ENCODE results near the gene IFNA6.
"Not testable (repeated sequence)": the region's sequence is repeated elsewhere in the genome, so short reads cannot be mapped to it uniquely, and the experiment has no call there.

IFNA6 gene

DNA sequence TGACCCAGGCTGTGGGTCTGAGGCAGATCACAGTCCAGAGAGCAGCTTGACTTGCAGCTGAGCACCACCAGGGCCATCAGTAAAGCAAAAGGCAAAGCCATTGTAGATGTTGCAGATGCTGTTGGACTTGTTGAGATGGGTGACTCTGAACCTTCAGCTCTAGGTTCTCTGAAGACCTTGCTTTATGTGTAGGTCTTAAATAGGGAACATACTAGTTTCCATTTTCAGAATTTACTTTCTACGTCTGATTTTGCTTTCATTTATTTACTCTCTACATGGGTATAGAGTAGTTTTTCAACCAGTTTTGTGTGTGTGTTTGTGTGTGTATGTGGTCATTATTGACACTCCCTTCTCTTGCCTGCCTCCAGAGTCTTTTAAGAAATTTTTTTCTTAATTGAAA is at the start of gene IFNA6:
TSS of gene IFNA6 (minus strand) at position 101 of the 400 bp plus-strand sequence. CDS start at position 101, 0 bp downstream.
- no peak for DNase-seq

DNA sequence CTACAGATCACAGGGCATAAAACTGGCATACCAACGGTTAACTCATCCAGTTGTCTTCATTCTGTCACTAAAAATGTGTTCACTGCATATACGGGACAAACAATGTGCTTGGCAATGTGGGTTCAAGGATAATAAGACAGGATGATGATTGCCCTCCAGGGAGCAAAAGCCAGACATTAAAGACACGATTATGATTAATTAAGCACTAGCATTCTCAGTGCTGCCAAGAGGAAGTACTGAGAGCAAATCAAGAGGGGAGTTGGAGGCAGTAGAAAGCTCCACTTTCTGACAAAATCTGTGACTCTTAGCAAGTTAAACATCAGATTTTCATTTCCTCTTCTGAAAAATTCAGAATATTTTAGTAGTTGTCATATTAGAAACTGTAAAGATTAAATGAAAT is 49.3 kb upstream of the IFNA6 start:
- no peak for DNase-seq

DNA sequence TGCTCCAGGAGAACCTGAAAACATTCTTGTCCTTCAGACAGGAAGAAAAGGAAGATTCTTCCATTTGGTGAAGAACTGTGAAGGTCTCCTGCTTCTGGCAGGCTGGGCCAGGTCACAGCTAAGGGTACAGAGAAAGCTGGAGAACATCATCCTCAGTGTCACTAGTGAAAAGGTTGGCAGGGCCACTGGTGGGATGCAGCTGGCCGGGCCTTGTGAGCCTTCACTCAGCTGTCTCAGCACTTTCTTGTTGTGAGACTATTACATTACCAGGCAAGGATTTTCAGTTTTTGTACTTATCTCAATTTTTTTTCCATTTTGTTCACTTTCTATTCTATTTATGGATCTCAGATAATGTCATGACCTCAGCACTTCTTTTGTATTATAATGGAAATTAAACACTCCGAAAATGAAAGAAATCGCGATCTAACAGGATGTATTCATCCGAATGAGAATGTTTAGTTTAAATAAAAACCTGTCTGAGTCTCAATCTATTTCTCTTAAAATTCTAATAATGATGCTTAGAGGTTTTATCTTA is 48.3 kb upstream of the IFNA6 start:
- DNase-seq: no peak

DNA sequence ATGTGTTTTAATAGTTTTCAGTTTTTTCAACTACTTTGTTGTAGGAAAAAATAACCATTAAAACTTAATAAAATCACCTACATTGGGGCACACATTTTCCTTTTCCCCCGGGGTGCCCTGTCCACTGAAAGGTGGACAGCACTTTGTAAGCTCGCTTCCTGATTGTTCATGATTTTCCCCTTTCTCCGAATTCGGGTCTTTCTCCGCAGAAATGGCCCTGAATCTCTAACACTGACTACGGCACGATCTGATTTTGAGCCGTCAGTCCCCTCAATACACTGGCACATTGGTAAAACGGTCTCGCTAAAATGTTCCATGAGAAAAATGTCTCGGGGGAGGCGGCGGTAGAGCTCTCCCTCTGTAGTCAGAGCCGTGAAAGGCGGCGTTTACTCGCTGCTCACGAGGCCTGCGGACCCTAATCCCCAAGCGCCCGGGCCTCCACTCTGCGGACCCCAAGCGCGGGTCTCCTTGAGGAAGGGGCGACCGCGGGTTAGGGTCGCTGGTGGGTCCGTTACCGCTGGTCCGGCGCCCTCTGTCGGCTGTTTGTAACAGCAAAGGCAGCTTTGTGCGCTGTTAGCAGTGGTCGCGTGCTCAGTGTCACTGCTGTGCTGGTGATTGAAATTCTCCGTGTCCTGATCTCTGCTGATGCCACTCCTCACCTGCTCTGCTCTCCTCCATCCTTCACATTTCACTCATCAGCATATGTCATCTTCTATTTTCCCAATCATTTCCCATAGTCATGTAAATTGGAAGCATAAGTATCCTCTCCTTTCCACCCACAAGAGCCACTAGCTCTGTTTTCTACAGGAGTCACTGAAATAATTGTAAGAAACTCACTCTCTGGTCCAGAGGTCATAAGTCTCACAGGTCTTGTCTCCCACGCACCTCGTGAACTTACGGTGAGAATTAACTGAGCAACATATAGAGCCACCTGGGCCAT is 45.4 kb upstream of the IFNA6 start:
- DNase-seq: peak in 49 of 58 donors; percentile 4 to 75 (median 37)

DNA sequence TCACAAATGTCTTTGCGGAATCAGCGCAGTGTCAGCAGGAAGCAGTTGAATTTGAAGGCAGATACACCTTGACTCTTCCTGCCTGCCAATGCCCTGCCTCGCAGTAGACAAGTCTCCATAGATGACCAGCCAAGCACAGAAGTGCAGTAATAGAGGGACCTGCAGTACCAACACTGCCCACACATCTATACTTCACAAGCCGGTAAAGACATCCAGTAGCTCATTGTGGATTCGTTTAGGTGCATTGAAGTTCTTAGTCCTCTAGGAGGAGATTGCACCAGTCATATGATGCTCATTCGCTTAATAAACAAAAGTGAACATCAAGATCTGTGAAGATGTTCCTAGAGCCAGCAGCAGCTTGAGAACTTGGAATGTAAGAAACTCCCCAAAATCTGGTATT is 41.6 kb upstream of the IFNA6 start:
- DNase-seq: no peak

DNA sequence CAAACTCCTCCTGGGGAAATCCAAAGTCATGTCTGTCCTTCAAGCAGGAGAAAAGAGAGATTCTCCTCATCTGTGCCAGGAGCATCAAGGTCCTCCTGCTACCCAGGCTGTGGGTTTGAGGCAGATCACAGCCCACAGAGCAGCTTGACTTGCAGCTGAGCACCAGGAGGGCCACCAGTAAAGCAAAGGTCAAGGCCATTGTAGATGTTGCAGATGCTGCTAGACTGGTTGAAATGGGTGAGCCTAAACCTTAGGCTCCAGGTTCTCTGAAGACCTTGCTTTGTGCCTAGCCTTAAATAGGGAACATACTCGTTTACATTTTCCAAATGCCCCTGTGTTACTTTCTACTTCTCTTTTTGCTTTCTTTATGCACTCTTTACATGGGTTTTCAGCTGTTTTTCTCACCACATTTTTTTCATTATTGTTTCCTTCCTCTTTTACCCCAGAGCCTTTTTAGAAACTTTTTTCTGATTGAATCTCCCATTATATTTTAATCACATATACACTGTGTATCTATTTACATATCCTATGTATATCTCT is 34.5 kb upstream of the IFNA6 start, which contains the start of gene IFNA2:
TSS of gene IFNA2 (minus strand) at position 268 of the 540 bp plus-strand sequence. CDS start at position 199, 69 bp downstream.
- DNase-seq: no peak

DNA sequence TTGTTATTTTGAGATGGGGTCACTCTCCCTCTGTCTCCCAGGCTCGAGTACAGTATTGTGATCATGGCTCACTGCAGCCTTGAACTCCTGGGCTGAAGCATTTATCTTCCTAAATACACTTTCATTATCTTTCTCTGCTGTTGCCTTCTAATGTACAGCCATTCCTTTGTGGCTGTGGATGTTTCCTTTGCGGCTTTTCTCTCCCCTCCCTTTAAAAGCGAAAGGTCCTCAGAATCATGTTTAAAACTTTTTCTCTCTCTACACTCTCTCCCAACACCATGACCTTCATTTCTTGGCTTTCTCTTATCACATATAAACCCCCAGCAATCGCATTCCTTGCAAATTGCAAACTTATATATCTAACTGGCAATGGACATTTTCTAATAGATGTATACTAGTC is 32.9 kb upstream of the IFNA6 start:
- no peak for DNase-seq

DNA sequence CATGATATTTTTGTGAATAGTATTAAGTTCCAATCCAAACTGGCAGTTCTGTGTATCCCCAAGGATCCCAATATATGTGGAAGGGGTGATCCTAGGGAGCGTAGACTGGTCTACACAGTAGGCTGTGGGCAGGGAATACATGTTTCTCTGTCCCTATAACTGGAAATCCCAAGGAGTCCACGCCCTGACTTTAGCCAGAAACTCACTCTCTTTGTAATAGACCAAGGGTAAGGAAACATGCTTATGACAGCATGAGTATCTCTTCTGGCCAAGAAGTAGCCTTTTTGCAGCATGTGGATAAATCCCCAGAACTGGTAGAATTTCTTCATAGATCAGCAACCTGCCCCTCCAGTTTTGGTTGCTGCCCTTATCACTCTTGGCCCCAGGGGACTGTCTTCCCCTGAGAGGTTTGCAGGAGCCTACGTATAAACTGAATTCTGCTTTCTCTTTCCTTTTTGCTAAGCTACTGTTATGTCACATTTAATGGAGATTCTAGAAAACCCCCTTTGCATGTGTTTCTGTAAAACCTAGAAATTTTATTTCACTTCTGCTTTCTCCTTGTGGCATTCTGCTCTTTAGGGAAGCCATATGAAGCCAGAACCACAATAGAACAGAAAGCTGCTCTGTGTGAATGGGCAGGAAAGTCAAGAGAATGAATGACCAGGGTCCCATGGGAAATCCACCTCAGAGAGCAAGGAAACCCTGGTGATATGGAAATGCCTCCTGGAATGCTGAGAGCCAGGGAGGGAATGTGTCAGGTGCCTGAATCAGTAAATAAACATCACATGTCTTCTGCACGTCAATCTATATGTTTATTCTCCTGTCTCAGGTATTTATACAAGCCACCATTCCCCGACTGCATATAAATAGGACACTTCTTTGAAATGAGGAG is 31.0 kb upstream of the IFNA6 start:
- no peak for DNase-seq

DNA sequence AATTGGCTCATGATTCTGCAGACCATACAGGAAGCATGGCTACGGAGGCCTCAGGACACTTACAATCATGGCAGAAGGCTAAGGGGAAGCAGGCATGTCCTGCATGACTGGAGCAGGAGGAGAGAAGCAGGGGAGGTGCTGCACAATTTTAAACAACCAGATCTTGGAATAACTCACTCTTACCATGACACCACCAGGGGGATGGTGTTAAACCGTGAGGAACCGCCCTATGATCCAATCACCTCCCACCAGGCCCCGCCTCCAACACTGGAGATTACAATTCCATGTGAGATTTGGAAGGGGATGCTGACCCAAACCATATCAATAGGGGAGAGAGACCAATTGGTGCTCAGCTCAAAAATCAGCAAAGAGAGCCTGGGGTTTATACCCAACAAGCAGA is 20.8 kb upstream of the IFNA6 start:
- not testable (repeated sequence) for DNase-seq

DNA sequence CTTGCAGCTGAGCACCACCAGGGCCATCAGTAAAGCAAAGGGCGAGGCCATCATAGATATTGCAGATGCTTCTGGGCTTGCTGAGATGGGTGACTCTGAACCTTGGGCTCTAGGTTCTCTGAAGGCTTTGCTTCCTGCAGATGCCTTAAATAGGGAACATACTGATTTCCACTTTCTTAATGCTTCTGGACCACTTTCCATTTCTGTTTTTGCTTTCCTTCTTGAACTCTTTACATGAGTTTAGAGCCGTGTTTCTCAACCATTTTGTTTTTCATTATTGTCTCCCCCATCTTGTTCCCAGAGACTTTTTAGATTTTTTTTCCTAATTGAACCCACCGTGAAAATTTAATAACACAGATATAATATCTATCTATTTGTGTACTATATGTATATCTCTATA is 17.3 kb upstream of the IFNA6 start, which contains the start of gene IFNA13:
TSS of gene IFNA13 (minus strand) at position 101 of the 400 bp plus-strand sequence. CDS start at position 54, 47 bp downstream.
- no peak for DNase-seq

DNA sequence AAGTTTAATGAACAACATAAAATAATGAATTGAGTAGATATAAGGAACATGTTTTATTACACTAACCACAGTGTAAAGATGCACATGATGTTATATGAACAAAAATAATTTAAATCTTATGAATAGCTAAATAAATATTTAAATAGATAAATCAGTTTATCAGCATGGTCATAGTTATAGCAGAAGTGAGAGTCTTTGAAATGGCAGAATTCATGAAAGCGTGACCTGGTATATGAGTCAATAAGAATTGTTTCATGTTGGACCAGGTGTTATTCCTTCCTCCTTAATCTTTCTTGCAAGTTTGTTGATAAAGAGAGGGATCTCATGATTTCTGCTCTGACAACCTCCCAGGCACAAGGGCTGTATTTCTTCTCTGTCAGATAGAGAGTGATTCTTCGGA is 16.5 kb upstream of the IFNA6 start:
- DNase-seq: not testable (repeated sequence)

DNA sequence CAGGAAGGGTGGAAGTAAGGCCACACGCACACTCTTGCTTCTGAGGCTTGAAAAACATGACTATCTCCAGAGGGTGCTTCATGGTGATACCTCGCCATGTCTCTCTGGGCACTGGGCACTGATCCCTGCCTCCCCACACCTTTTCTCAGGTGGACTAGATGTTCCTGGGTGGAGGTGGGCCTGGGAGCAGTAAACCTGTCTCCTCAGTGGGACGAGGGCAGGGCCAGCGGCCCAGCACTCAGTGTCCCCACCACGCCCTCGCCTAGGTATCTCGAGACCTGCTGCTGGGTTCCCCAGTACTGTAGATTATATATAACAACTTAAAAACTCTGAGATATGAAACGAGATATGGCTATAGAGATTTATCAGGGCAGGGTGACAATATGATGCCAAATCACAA is 11.6 kb upstream of the IFNA6 start:
- no peak for DNase-seq

DNA sequence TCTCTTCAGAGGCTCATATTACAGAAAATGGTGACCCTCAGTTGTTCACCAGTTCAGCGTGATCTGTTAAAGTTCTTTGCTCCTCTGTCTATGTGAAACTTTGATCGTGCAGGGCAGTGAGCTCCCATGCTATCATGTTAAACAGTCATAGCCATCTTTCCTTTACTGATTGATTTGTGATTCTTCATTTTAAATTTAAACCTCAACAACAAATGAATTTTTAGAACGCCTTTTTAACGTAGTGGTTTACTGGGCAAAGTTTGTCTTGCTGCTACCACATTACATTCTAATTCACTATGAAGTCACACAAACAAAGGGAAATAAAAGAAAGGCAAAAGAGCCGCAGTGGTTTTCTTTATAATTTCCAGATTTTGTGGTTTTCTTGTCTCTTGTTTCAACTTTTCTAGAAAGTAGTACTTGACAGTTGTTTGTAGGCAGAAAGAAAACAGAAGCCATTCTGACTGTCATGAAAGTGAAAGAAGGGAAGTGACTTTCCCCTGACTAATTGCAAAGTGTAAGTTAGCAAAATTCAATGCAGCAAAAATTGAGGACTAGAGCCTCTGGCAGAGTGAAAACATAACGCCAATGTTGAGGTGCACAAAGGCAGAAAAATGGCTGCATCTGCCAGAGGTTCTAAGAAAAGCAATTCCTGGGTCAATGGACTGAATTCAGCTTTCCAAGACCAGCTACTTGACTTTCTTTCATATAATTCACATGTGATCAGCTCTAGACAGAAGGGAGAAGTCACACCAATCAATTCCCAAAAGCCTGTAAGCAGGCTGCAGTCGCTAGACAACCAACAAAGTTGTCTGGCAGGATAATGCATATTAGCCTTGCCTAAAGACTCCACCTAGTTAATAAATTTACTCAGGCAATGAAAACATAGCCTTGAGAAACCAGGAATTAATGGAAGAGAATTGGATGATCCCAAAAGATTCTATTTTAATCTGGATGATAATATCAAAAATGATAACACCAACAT is 7.1 kb upstream of the IFNA6 start:
- no peak for DNase-seq

DNA sequence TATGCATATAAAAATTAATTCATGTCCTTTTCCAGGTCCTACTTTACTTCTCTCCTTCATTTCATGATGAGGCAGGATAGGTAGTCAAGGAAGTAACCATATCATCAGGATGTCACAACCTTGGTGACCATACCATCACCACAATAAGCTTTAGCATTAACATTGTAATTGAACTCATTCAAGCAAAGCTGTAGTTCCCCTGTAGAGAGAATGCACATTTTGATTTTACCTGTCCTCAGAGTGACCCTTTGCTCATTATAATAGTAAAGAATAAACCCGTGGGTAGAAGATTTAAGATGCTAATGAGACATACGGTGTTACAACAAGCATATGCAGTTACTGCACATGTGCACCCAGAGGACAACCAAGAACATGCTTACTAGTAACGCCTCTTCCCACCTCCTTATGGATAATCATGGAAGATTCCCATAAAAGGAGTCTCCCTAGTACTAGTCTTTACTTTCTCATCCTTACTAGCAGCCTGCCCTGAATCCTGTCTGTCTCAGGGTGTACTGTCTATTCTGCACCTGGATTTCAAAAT is 2.2 kb downstream of the IFNA6 start:
- no peak for DNase-seq

DNA sequence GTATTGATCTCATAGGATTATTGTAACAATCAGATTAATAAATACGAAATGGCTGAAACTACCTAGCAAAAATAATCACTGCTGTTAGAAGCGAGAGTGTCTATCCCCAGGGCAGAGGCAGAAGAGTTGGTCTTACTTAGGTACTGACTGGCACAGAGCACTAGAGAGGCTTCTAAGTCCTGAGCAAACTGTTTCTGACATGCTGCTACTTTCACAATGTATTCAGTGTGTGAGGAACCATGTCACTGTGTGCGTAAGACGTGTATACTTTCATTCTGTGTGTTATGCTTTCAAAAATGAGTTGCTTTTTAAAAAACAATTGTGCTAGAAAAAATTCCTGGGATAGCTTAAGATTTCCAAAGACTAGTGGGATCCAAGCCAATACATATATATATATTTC is 10.0 kb downstream of the IFNA6 start:
- no peak for DNase-seq

DNA sequence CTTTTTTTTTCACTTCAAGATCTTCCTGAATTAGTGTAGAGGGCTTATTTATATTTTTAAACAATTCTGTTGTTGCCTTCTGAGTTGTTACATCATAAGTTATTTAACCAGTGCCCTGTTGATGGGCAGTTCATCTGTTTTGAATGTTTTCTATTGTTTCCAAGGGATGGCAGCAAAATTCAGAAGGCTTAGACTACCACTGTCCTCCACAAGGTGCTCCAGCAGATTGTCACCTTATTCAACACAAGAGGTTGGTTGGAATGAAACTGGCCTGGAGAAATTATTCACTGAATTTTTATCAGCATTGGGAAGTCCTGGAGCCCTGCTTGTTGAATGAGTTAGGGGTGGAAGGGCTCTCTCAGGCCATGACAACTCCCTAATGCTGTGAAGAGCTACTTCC is 14.2 kb downstream of the IFNA6 start:
- no peak for DNase-seq

DNA sequence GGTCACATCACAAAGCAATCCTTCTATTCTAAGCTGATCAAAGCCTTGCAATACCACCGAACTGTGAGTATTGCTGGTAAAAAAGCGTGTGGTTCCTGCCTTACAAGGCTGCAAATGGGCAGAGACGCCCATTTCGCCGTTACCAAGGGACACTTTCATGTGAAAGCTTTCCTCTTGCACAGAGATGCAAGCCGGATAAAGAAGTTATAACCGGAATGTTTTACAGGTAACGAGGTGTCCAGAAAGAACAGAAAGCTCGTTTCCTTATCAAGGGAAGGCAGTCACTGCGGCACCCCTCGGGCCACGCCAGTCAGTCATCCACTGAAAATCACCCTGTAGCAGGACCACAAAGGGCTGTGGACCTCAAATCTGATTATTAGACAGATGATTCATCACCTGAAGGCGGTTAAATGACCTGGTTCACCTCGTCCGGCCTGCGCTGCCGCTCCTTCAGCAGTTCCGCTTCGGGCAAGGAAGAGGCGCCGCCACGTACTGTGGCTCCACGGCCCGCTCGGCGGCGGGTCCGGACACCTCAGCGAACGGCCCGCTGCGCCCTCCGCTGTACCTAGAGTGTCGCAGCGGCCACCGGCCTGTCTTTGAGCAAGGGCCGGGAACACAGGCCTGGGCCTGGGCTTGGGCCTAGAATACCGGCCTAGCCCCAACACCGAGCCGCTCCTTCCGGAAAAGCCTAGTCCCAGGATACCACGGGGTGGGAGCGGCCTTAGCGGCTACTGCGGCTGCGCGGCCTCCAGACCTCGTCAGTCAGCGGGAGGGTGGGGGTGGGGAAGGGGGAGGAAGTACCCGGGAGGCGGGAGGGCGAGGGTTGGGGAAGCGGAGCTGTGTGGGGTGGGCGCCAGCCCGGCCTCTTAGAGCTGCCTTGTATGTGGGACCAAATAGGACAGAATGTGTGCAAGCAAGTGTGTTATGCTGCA is 15.7 kb downstream of the IFNA6 start, which contains the start of gene KLHL9:
TSS of gene KLHL9 (minus strand) at position 704 of the 932 bp plus-strand sequence. CDS start at position 159, 545 bp downstream.
- peak; percentile 52 to 96 (median 90) for DNase-seq

DNA sequence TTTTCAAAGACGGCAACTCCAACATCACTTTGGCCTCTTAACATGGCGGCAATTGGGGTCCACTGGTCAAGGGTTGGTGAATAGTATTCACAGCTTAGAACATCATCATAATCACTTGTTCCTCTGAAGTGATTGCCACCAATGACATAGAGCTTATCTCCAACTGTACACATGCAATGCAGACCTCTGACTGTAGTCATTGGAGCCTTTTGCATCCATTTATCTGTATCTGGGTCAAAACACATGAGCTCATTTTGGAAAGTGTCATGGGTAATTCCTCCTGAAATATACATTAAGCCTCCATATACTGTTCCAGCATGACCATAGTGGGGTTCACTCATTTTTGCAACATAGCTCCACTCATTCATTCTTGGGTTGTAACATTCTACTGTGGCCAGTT is 17.5 kb downstream of the IFNA6 start:
- no peak for DNase-seq

Data from anterior cingulate cortex (tissue), 58 donors.